HFF-Myc (cell line): ENCODE results near the gene AKR1D1.

ENCODE experiments used
- DNase-seq: peaks from one replicate; pipeline ENCODE4 v3.0.0-alpha.2; 2011; ENCODE audit warnings: low read depth; ENCODE audit errors: extremely low read depth
- H3K4me3 ChIP-seq: replicated peaks from 2 replicates; pipeline ENCODE4 v1.5.1; 2011; ENCODE audit warnings: low read depth, mild to moderate bottlenecking, control low read depth, low read length
- CTCF ChIP-seq: IDR thresholded peaks from 2 replicates; pipeline ENCODE4 v1.5.1; 2012; ENCODE audit warnings: mild to moderate bottlenecking, low read depth, low read length, control low read depth; ENCODE audit errors: missing control alignments

Gene AKR1D1

DNA sequence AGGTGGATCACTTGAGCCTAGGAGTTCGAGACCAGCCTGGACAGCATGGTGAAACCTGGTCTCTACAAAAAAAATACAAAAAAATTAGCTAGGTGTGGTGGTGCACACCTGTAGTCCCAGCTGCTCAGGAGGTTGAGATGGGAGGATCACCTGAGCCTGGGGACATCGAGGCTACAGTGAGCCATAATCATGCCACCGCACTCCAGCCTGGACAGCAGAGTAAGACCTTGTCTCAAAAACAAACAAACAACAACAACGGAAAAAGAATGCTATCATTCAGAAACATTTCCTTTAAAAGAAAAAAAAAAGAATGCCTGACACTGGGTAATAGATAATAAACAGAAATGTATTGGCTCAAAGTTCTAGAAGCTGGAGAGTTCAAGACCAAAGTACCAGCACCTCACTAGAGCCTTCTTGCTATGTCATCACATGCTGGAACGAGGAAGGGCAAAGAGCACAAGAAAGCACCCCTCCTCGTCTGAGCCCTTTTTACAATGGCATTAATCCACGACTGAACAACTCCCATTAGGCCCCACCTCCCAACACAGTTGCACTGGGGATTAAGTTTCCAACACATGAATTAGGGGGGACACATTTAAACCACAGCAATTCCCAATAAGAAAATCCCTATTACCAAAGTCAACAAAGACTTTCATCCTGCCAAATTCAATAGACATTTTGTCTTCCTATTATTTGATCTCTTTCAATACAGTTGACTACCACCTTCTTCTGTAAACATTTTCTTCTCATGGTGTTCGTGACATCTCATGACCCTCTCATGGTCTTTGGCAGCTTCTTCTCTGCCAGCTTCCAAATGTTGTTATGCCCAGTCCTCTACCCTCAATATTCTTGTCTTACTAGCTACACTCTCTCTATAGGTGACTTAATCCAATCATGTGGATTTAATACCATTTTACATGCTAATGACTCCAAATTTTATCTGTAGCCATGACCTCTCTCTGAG lies 20.0 kb downstream of the AKR1D1 start:
- no peak for TF ChIP-seq CTCF
- no peak overlapping the region for H3K4me3 ChIP-seq
- DNase-seq = no peak

- no peak for DNase-seq
- TF ChIP-seq CTCF = peak; percentile 14
- no peak overlapping the region for H3K4me3 ChIP-seq
Measured at GRCh38 chr7:138097064-138097741, 20.9 kb downstream of the AKR1D1 start.

- no peak for TF ChIP-seq CTCF
- H3K4me3 ChIP-seq = no peak overlapping the region
- no peak for DNase-seq
Measured at GRCh38 chr7:138099813-138100212, 23.6 kb downstream of the AKR1D1 start.

- no peak for DNase-seq
- H3K4me3 ChIP-seq = no peak overlapping the region
- TF ChIP-seq CTCF = no peak
Measured at GRCh38 chr7:138105221-138105620, 29.0 kb downstream of the AKR1D1 start.

GRCh38 chr7:138115047-138115446 lies 38.8 kb downstream of the AKR1D1 start:
- no peak for DNase-seq
- no peak for TF ChIP-seq CTCF
- no peak overlapping the region for H3K4me3 ChIP-seq

DNA sequence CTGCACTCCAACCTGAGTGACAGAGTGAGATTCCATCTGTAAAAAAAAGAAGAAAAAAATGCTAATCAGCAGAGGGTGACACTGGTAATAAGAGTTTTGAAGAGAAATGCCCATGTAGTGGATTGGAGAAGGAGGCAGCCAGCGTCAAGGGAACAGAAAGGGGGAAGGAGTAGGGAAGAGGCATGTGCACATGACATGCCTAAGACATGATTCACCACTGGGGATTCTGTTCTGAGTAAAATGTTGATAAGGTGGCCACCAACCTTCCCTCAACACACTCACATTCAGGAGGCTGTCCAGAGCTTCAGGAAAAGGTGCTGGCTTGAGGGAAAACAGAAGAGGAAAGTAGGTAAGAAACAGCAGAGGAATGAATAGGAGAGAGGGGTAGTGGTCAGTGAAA lies 39.9 kb downstream of the AKR1D1 start:
- H3K4me3 ChIP-seq = no peak overlapping the region
- no peak for DNase-seq
- TF ChIP-seq CTCF = no peak
